Activated naive CD4-positive, alpha-beta T cell treated with anti-CD3 and anti-CD28 coated beads, Interleukin-2, amount 50 U/mL, for 24 hours (primary cell): ENCODE results near the gene STX1B.
A peak's percentile ranks its signal among the peaks of the same experiment; 100 is the strongest.
"Not testable (repeated sequence)": the region's sequence is repeated elsewhere in the genome, so short reads cannot be mapped to it uniquely, and the experiment has no call there.

Experiments
- H3K27ac Mint-ChIP-seq: one replicate; pipeline ENCODE4 v1.8.0; 2021; ENCODE audit warnings: mild to moderate bottlenecking, mixed read lengths
- H3K27me3 Mint-ChIP-seq: one replicate; pipeline ENCODE4 v1.8.0; 2021; ENCODE audit warnings: mixed read lengths
- H3K36me3 Mint-ChIP-seq: one replicate; pipeline ENCODE4 v1.8.0; 2021; ENCODE audit warnings: mixed read lengths
- H3K4me1 Mint-ChIP-seq: one replicate; pipeline ENCODE4 v1.8.0; 2021; ENCODE audit warnings: mixed read lengths
- H3K4me3 Mint-ChIP-seq: one replicate; pipeline ENCODE4 v1.8.0; 2021; ENCODE audit warnings: mild to moderate bottlenecking, mixed read lengths
- H3K9me3 Mint-ChIP-seq: one replicate; pipeline ENCODE4 v1.8.0; 2021; ENCODE audit warnings: mixed read lengths

The STX1B gene

GRCh38 chr16:31023627-31024226, 13.3 kb upstream of the STX1B start:
- H3K36me3 Mint-ChIP-seq = no peaks in the 10 kb centered on the region
- H3K4me1 Mint-ChIP-seq = no peaks in the 10 kb centered on the region
- peak overlapping the region; percentile 23 for H3K27ac Mint-ChIP-seq
- no peaks in the 10 kb centered on the region for H3K9me3 Mint-ChIP-seq
- H3K27me3 Mint-ChIP-seq = no peaks in the 10 kb centered on the region
- no peak overlapping the region for H3K4me3 Mint-ChIP-seq

DNA sequence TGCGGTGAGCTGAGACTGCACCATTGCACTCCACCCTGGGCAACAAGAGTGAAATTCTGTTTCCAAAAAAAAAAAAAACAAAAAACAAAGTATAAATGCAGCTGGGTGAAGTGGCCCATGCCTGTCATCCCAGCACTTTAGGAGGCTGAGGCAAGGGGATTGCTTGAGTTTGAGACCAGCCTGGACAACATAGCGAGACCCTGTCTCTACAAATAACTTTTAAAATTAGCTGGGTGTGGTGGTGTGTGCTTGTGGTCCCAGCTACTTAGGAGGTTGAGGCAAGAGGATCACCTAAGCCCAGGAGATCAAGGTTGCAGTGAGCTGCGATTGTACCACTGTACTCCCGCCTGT, 12.8 kb upstream of the STX1B start:
- Mint-ChIP-seq H3K4me3 (no peak overlapping the region), H3K27me3 (no peaks in the 10 kb centered on the region), H3K36me3 (no peaks in the 10 kb centered on the region), H3K27ac (no peak overlapping the region), H3K9me3 (no peaks in the 10 kb centered on the region), H3K4me1 (no peaks in the 10 kb centered on the region)

- Mint-ChIP-seq H3K4me1 (no peaks in the 10 kb centered on the region), H3K27me3 (no peaks in the 10 kb centered on the region), H3K9me3 (no peaks in the 10 kb centered on the region), H3K27ac (no peak overlapping the region), H3K4me3 (no peak overlapping the region), H3K36me3 (no peaks in the 10 kb centered on the region)
Measured at GRCh38 chr16:31022544-31023251, 12.3 kb upstream of the STX1B start.

DNA sequence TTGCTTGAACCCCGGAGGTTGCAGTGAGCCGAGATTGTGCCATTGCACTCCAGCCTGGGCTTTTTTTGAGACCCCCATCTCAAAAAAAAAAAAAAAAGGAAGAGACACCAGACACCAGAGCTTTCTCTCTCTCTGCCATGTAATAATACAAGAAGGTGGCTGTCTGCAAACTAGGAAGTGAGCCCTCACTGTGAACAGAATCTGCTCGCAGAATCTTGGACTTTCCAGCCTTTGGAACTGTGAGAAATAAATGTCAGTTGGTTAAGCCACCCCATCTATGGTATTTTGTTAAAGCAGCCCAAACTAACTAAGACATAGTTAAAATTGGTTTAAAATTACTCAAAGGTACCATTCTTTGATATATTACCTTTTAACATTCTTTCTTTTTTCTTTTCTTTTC, 10.1 kb upstream of the STX1B start:
- Mint-ChIP-seq H3K27ac (no peak overlapping the region), H3K4me1 (no peaks in the 10 kb centered on the region), H3K4me3 (no peak overlapping the region), H3K36me3 (no peaks in the 10 kb centered on the region), H3K27me3 (no peaks in the 10 kb centered on the region), H3K9me3 (no peaks in the 10 kb centered on the region)

GRCh38 chr16:31017756-31018155, 7.3 kb upstream of the STX1B start:
- H3K36me3 Mint-ChIP-seq, H3K9me3 Mint-ChIP-seq, H3K27ac Mint-ChIP-seq, H3K27me3 Mint-ChIP-seq, H3K4me3 Mint-ChIP-seq, H3K4me1 Mint-ChIP-seq: not testable (repeated sequence)

DNA sequence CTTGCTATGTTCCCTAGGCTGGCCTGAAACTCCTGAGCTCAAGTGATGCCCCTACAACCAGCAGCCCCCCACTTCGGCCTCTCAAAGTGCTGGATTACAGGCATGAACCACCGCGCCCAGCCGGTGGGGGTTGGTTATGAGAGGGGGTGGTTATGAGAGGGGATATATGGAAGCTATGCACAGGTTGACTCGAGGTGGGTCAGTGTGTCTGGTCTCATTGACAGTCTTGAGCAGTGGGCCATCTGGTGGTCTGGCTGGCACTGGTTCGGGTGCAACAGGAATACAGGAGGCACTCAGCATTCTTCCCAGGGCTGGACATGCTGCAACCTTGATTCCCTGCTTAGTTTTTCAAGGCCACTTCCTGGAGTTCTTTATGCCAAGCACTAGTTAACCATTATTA, 5.6 kb upstream of the STX1B start:
- Mint-ChIP-seq H3K4me1 (peaks cover 19% of the 10 kb centered on the region), H3K36me3 (no peaks in the 10 kb centered on the region), H3K27ac (no peak overlapping the region), H3K27me3 (peaks cover 1% of the 10 kb centered on the region), H3K4me3 (no peak overlapping the region), H3K9me3 (no peaks in the 10 kb centered on the region)

DNA sequence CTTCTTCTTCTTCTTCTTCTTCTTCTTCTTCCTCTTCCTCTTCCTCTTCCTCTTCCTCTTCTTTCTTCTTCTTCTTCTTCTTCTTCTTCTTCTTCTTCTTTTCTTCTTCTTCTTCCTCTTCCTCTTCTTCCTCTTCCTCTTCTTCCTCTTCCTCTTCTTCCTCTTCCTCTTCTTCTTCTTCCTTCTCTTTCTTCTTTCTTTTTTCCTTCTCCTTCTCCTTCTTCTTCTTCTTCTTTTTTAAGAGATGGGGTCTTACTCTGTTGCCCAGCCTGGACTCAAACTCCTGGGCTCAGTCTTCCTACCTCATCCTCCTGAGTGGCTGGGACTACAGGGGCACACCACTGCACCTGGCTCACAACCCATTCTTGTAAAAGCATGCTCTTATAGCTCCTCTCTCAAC, 2.9 kb upstream of the STX1B start:
- H3K9me3 Mint-ChIP-seq, H3K4me3 Mint-ChIP-seq, H3K27me3 Mint-ChIP-seq, H3K36me3 Mint-ChIP-seq: not testable (repeated sequence)
- Mint-ChIP-seq H3K27ac (peak overlapping the region; percentile 71), H3K4me1 (peaks cover 28% of the 10 kb centered on the region)

- H3K27ac Mint-ChIP-seq = peak overlapping the region; percentile 23
- H3K9me3 Mint-ChIP-seq, H3K36me3 Mint-ChIP-seq, H3K27me3 Mint-ChIP-seq: not testable (repeated sequence)
- H3K4me3 Mint-ChIP-seq = peak overlapping the region; percentile 80
- H3K4me1 Mint-ChIP-seq = peaks cover 28% of the 10 kb centered on the region
Measured at GRCh38 chr16:31011815-31012214, 1.4 kb upstream of the STX1B start.

DNA sequence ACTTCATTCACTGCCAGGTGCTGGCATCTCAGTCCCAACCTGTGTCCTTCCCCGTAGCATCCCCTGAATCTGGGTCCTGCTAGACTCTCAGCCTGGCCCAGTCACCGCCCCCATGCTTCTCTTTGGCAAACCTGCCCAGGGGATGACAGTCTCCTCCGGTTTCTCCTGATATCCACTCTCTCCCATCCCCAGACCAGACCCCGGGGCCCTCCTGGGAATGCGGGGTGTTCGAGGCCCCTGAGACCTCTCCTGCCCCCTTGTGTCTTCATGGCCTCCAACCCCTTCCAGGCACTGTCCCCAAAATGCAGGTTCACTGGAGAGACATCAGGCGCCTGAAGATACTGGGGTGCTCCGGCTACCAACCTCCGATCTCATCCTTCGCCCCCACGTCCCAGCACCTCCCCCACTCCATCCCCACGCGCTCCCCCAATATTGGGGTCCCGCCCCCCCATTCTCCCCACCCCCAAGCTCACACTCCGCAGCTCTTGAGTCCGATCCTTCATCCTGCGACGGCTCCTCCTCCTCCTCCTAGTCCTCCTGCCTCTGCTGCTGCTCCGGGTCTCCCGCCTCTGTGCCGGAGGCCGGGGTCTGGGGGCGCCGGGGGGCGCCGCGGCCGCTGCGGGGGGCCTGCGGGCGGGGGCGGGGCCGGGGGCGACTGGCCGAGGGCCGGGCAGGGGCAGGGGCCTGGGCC, 399 bp downstream of the STX1B start:
- no peaks in the 10 kb centered on the region for H3K36me3 Mint-ChIP-seq
- peak overlapping the region; percentile 76 for H3K4me3 Mint-ChIP-seq
- H3K4me1 Mint-ChIP-seq = peaks cover 28% of the 10 kb centered on the region
- no peaks in the 10 kb centered on the region for H3K9me3 Mint-ChIP-seq
- H3K27me3 Mint-ChIP-seq = peaks cover 1% of the 10 kb centered on the region
- H3K27ac Mint-ChIP-seq = peak overlapping the region; percentile 46

DNA sequence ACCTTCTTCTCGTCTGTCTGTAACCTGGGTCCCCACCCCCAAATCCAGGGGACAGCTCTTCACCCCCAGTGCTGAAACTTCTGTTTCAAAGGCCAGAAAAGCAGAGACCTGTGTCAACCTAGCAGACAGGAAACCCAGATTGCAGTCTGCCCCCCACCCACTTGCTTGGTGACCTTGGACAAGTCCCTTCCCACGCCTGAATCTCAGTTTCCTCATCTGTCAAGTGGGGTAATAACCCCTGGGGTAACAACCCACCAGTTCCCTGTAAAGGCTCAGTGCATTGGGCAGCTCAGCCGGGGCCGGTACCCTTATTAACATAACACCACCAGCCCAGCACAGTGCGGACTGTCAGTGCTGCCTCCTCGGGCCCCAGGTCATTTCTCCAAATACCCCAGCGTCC, 1.3 kb downstream of the STX1B start:
- H3K4me1 Mint-ChIP-seq = peaks cover 28% of the 10 kb centered on the region
- H3K27ac Mint-ChIP-seq = peak overlapping the region; percentile 76
- peak overlapping the region; percentile 33 for H3K4me3 Mint-ChIP-seq
- peaks cover 1% of the 10 kb centered on the region for H3K27me3 Mint-ChIP-seq
- no peaks in the 10 kb centered on the region for H3K9me3 Mint-ChIP-seq
- no peaks in the 10 kb centered on the region for H3K36me3 Mint-ChIP-seq

- no peaks in the 10 kb centered on the region for H3K9me3 Mint-ChIP-seq
- peaks cover 27% of the 10 kb centered on the region for H3K4me1 Mint-ChIP-seq
- H3K27ac Mint-ChIP-seq = no peak overlapping the region
- H3K4me3 Mint-ChIP-seq = no peak overlapping the region
- H3K36me3 Mint-ChIP-seq = no peaks in the 10 kb centered on the region
- peaks cover 1% of the 10 kb centered on the region for H3K27me3 Mint-ChIP-seq
Measured at GRCh38 chr16:31008551-31008950, 1.9 kb downstream of the STX1B start.

DNA sequence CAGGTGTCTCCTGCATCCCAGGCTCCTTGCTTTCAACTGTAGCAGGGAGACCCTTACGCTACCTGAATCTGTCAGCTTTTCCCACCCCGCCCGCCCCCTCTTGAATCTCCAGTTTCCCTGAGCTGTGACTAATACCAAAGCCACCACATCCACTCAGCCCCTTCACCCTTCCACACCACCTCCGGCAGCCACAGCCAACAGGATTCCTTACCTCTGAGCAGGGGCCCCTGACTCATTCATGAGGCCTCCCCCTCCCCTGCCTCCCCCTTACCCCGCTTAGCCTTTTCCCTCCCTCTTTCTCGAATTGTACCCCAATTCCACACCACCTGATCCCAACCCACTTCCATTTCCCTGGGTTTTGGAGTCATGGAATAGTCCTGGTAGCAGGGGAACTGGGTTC, 2.3 kb downstream of the STX1B start:
- Mint-ChIP-seq H3K27me3 (no peaks in the 10 kb centered on the region), H3K9me3 (no peaks in the 10 kb centered on the region), H3K27ac (no peak overlapping the region), H3K36me3 (no peaks in the 10 kb centered on the region), H3K4me1 (peaks cover 23% of the 10 kb centered on the region), H3K4me3 (no peak overlapping the region)

GRCh38 chr16:31007684-31008083, 2.8 kb downstream of the STX1B start:
- Mint-ChIP-seq H3K36me3 (no peaks in the 10 kb centered on the region), H3K9me3 (no peaks in the 10 kb centered on the region), H3K27me3 (no peaks in the 10 kb centered on the region), H3K4me3 (no peak overlapping the region), H3K4me1 (peaks cover 23% of the 10 kb centered on the region), H3K27ac (peak overlapping the region; percentile 17)

GRCh38 chr16:31006589-31006988, 3.8 kb downstream of the STX1B start:
- Mint-ChIP-seq H3K27me3 (no peaks in the 10 kb centered on the region), H3K9me3 (no peaks in the 10 kb centered on the region), H3K4me3 (no peak overlapping the region), H3K4me1 (peaks cover 15% of the 10 kb centered on the region), H3K36me3 (no peaks in the 10 kb centered on the region), H3K27ac (no peak overlapping the region)

- no peaks in the 10 kb centered on the region for H3K36me3 Mint-ChIP-seq
- no peak overlapping the region for H3K4me3 Mint-ChIP-seq
- H3K9me3 Mint-ChIP-seq = no peaks in the 10 kb centered on the region
- H3K27ac Mint-ChIP-seq = no peak overlapping the region
- peaks cover 9% of the 10 kb centered on the region for H3K4me1 Mint-ChIP-seq
- H3K27me3 Mint-ChIP-seq = no peaks in the 10 kb centered on the region
Measured at GRCh38 chr16:31006086-31006385, 4.4 kb downstream of the STX1B start.

DNA sequence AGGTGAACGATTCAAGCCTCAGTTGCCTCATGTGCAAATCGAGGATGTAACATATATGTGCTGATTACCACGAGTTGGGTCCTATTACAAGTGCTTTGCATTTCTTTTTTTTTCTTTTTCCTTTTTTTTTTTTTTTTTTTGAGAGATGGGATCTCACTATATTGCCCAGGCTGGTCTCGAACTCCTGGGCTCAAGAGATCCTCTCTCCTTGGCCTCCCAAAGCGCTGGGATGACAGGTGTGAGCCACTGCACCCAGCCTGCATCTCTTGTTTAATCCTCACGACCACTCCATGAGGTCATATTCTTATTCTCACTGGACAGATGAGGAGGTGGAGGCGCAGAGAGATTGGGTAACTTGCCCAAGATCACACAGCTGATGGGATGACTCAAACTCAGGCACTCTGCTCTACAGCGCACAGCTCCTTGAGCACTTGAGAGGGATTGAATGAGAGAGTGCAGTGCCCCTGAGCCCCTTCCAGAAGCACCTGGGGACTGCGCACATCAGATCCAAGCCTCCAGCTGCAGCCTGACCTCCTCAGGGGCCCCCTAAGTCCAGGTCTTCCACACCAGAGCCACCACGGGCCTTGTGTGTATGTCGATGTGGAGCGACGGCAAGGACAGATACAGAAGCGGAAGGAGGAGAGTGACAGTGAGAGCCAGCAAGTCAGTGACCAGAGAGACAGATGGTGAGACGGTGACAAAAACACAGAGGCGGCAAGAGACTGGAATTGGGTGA, 4.9 kb downstream of the STX1B start:
- H3K27ac Mint-ChIP-seq = no peak overlapping the region
- H3K36me3 Mint-ChIP-seq = no peaks in the 10 kb centered on the region
- peaks cover 6% of the 10 kb centered on the region for H3K4me1 Mint-ChIP-seq
- H3K4me3 Mint-ChIP-seq = no peak overlapping the region
- no peaks in the 10 kb centered on the region for H3K9me3 Mint-ChIP-seq
- no peaks in the 10 kb centered on the region for H3K27me3 Mint-ChIP-seq
